Inflammatory macrophage (primary cell): ENCODE measurements around the gene NRTN.

Source experiments
- DNase-seq, 2 donors: peaks; one replicate each; pipeline ENCODE4 v3.0.0-alpha.2; 2020 to 2022

The NRTN gene

GRCh38 chr19:5790559-5791520 lies 14.0 kb upstream of the NRTN start, which contains the start of gene DUS3L:
TSS of gene DUS3L (minus strand) at chr19:5791163. CDS start at chr19:5791141, 22 bp downstream.
- peak; percentile 99 for DNase-seq

- DNase-seq, result no peak
Observed at GRCh38 chr19:5792224-5792623, 12.6 kb upstream of the NRTN start.

- DNase-seq, result no peak
Observed at GRCh38 chr19:5793188-5793587, 11.7 kb upstream of the NRTN start.

- no peak for DNase-seq
Observed at GRCh38 chr19:5795382-5795919, 9.4 kb upstream of the NRTN start.

GRCh38 chr19:5798244-5798643 lies 6.6 kb upstream of the NRTN start:
- no peak for DNase-seq

- DNase-seq, result no peak
Observed at GRCh38 chr19:5799247-5800241, 5.3 kb upstream of the NRTN start.

GRCh38 chr19:5800361-5801270 lies 4.3 kb upstream of the NRTN start:
- no peak for DNase-seq

GRCh38 chr19:5801796-5802619 lies 2.9 kb upstream of the NRTN start:
- DNase-seq, result no peak

- no peak for DNase-seq
Observed at GRCh38 chr19:5803441-5803751, 1.5 kb upstream of the NRTN start.

GRCh38 chr19:5803752-5804515 lies 933 bp upstream of the NRTN start:
- DNase-seq, result peak; percentile 86 to 87

GRCh38 chr19:5805462-5806132 lies 730 bp downstream of the NRTN start:
- DNase-seq, result peak; percentile 37 to 38

- DNase-seq, result no peak
Observed at GRCh38 chr19:5806133-5806489, 1.2 kb downstream of the NRTN start.

- DNase-seq, result no peak
Observed at GRCh38 chr19:5806905-5807304, 2.0 kb downstream of the NRTN start.

GRCh38 chr19:5808120-5808816 lies 3.4 kb downstream of the NRTN start:
- DNase-seq, result no peak

- DNase-seq, result no peak
Observed at GRCh38 chr19:5809053-5809452, 4.2 kb downstream of the NRTN start.

GRCh38 chr19:5809469-5809868 lies 4.6 kb downstream of the NRTN start:
- DNase-seq, result no peak

GRCh38 chr19:5811117-5811516 lies 6.2 kb downstream of the NRTN start:
- no peak for DNase-seq

GRCh38 chr19:5814123-5814851 lies 9.4 kb downstream of the NRTN start:
- no peak for DNase-seq
